MM.1S (cell line): ENCODE results near the gene NEU4.

Experiments used
- DNase-seq: peaks from one replicate; pipeline ENCODE4 v3.0.0-alpha.2; 2015
- H2AFZ ChIP-seq: fragments of 300-600 bp; sonication (generic); 2 replicates; pipeline ENCODE4 v1.6.0; 2016; ENCODE audit warnings: antibody characterized with exemption, low read length
- H3F3A ChIP-seq: fragments of 300-600 bp; sonication (generic); 2 replicates; pipeline ENCODE4 v1.6.1; 2016; ENCODE audit warnings: mild to moderate bottlenecking, antibody characterized with exemption, low read length, moderate library complexity, mixed read lengths; ENCODE audit not compliant: insufficient read depth
- H3K27ac ChIP-seq: fragments of 300-600 bp; sonication (generic); 2 replicates; pipeline ENCODE4 v1.5.1; 2016; ENCODE audit warnings: mild to moderate bottlenecking, low read length
- H3K27me3 ChIP-seq: fragments of 300-600 bp; sonication (generic); replicated peaks from 2 replicates; pipeline ENCODE4 v1.6.0; 2016; ENCODE audit warnings: low read length; ENCODE audit not compliant: insufficient read depth
- H3K36me3 ChIP-seq: fragments of 300-600 bp; sonication (generic); replicated peaks from 2 replicates; pipeline ENCODE4 v1.6.1; 2016; ENCODE audit warnings: mild to moderate bottlenecking, low read length, mixed read lengths; ENCODE audit not compliant: insufficient read depth
- H3K4me1 ChIP-seq: fragments of 300-600 bp; sonication (generic); 2 replicates; pipeline ENCODE4 v1.6.1; 2016; ENCODE audit warnings: low read length, mixed read lengths
- H3K4me2 ChIP-seq: fragments of 300-600 bp; sonication (generic); 2 replicates; pipeline ENCODE4 v1.6.0; 2016; ENCODE audit warnings: low read depth, low read length
- H3K4me3 ChIP-seq: fragments of 300-600 bp; sonication (generic); 2 replicates; pipeline ENCODE4 v1.5.1; 2016; ENCODE audit warnings: low read length, mixed read lengths
- H3K79me2 ChIP-seq: fragments of 300-600 bp; sonication (generic); 2 replicates; pipeline ENCODE4 v1.6.1; 2016; ENCODE audit warnings: mixed run types, low read length, mixed read lengths
- H3K9ac ChIP-seq: fragments of 300-600 bp; sonication (generic); 2 replicates; pipeline ENCODE4 v1.6.1; 2016; ENCODE audit warnings: low read length, mixed read lengths
- H3K9me2 ChIP-seq: fragments of 300-600 bp; sonication (generic); replicated peaks from 2 replicates; pipeline ENCODE4 v1.6.1; 2016; ENCODE audit warnings: mild to moderate bottlenecking, low read length, mixed read lengths; ENCODE audit not compliant: insufficient read depth
- H3K9me3 ChIP-seq: fragments of 300-600 bp; sonication (generic); replicated peaks from 2 replicates; pipeline ENCODE4 v1.6.1; 2016; ENCODE audit warnings: mild to moderate bottlenecking, low read length, mixed read lengths; ENCODE audit not compliant: insufficient read depth
- H4K20me1 ChIP-seq: fragments of 300-600 bp; sonication (generic); 2 replicates; pipeline ENCODE4 v1.6.1; 2016; ENCODE audit warnings: mild to moderate bottlenecking, low read length, moderate library complexity, mixed read lengths; ENCODE audit not compliant: insufficient read depth
- CTCF ChIP-seq: fragments of 300-600 bp; sonication (generic); IDR thresholded peaks from 2 replicates; pipeline ENCODE4 v1.5.1; 2016; ENCODE audit warnings: antibody characterized with exemption, low read length, mixed read lengths
- EZH2 ChIP-seq: fragments of 300-600 bp; sonication (generic); optimal IDR thresholded peaks from 2 replicates; pipeline ENCODE3; 2017; ENCODE audit warnings: low read depth, mild to moderate bottlenecking, antibody characterized with exemption, low read length, mixed read lengths
- EZH2phosphoT487 ChIP-seq: fragments of 300-600 bp; sonication (generic); IDR thresholded peaks from 2 replicates; pipeline ENCODE4 v1.6.1; 2018; ENCODE audit warnings: antibody characterized with exemption, low read length

NEU4 gene

GRCh38 chr2:241834527-241835210 is 25.7 kb downstream of the NEU4 start:
- no peaks in the 10 kb centered on the region for H3K9me3 ChIP-seq
- H3K27me3 ChIP-seq: peaks cover 82% of the 10 kb centered on the region
- H2AFZ ChIP-seq: no peak overlapping the region
- DNase-seq: no peak
- no peak overlapping the region for H3K4me2 ChIP-seq
- no peak overlapping the region for H3K9ac ChIP-seq
- no peaks in the 10 kb centered on the region for H3K4me1 ChIP-seq
- TF ChIP-seq EZH2phosphoT487: no peak
- TF ChIP-seq EZH2: no peak
- TF ChIP-seq CTCF: no peak
- no peaks in the 10 kb centered on the region for H3K9me2 ChIP-seq
- no peak overlapping the region for H3K27ac ChIP-seq
- H3K36me3 ChIP-seq: no peaks in the 10 kb centered on the region
- H3F3A ChIP-seq: no peaks in the 10 kb centered on the region
- no peaks in the 10 kb centered on the region for H4K20me1 ChIP-seq
- no peak overlapping the region for H3K4me3 ChIP-seq
- no peaks in the 10 kb centered on the region for H3K79me2 ChIP-seq

- Histone ChIP-seq H3K9me2 (no peaks in the 10 kb centered on the region), H3K27me3 (peaks cover 86% of the 10 kb centered on the region), H3K79me2 (no peaks in the 10 kb centered on the region), H4K20me1 (no peaks in the 10 kb centered on the region), H3K27ac (no peak overlapping the region), H3K36me3 (no peaks in the 10 kb centered on the region), H3K4me2 (no peak overlapping the region), H3K9me3 (no peaks in the 10 kb centered on the region), H3F3A (no peaks in the 10 kb centered on the region), H3K4me1 (no peaks in the 10 kb centered on the region), H3K4me3 (no peak overlapping the region), H2AFZ (no peak overlapping the region), H3K9ac (no peak overlapping the region)
- no peak for DNase-seq
- TF ChIP-seq EZH2 (no peak), CTCF (no peak)
Measured at GRCh38 chr2:241835611-241836010, 26.6 kb downstream of the NEU4 start.

- Histone ChIP-seq H3K27me3 (peaks cover 81% of the 10 kb centered on the region), H2AFZ (no peak overlapping the region), H3F3A (no peaks in the 10 kb centered on the region), H4K20me1 (no peaks in the 10 kb centered on the region), H3K27ac (no peak overlapping the region), H3K9ac (no peak overlapping the region), H3K4me3 (no peak overlapping the region), H3K4me2 (no peak overlapping the region), H3K9me3 (no peaks in the 10 kb centered on the region), H3K36me3 (no peaks in the 10 kb centered on the region), H3K9me2 (no peaks in the 10 kb centered on the region), H3K79me2 (no peaks in the 10 kb centered on the region), H3K4me1 (no peaks in the 10 kb centered on the region)
- TF ChIP-seq EZH2 (no peak), CTCF (no peak), EZH2phosphoT487 (no peak)
- no peak for DNase-seq
Measured at GRCh38 chr2:241836292-241836691, 27.3 kb downstream of the NEU4 start.
